ENCODE results near the gene TMEM170B.

TMEM170B gene

DNA sequence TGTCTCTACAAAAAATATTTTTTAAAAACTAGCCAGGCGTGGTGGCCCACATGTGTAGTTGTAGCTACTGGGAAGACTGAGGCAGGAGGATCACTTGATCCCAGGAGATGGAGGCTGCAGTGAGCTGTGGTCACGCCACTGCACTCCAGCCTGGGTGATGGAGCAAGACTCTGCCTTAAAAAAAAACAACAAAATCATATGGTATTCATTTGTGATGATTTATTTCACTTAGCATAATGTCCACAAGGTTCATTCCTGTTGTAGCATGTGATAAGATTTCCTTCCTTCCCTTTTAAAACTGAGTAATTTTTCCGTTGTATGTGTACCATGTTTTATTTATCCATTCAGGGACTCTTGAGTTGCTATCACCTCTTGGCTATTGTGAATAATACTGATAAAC lies 26.2 kb downstream of the TMEM170B start:
- no peak for ATAC-seq
- TF ChIP-seq RARB (CRISPR knock-in tag; IDR thresholded peaks at IDR 0.05) (no peak), ZNF8 (CRISPR knock-in tag; IDR thresholded peaks at IDR 0.05) (no peak), BACH2 (CRISPR knock-in tag; IDR thresholded peaks at IDR 0.05; ENCODE audit: borderline replicate concordance) (no peak), ZNF565 (CRISPR knock-in tag; conservative IDR thresholded peaks at IDR 0.05; ENCODE audit: low read depth) (no peak), TCF4 (CRISPR knock-in tag; IDR thresholded peaks at IDR 0.05; ENCODE audit: borderline replicate concordance) (no peak), ESRRG (CRISPR knock-in tag; IDR thresholded peaks at IDR 0.05) (no peak), ZNF70 (CRISPR knock-in tag; IDR thresholded peaks at IDR 0.05) (no peak), SNAI2 (CRISPR knock-in tag; IDR thresholded peaks at IDR 0.05) (no peak), TOX (CRISPR knock-in tag; IDR thresholded peaks at IDR 0.05; ENCODE audit: borderline replicate concordance) (no peak), ISL1 (CRISPR knock-in tag; IDR thresholded peaks at IDR 0.05) (no peak), CSDC2 (CRISPR knock-in tag; IDR thresholded peaks at IDR 0.05) (no peak), ZFP30 (CRISPR knock-in tag; IDR thresholded peaks at IDR 0.05) (no peak), ARNTL (CRISPR knock-in tag; IDR thresholded peaks at IDR 0.05; ENCODE audit: borderline replicate concordance, low read depth) (no peak), OSR1 (CRISPR knock-in tag; IDR thresholded peaks at IDR 0.05) (no peak), PPARA (CRISPR knock-in tag; IDR thresholded peaks at IDR 0.05; ENCODE audit: borderline replicate concordance) (no peak)
- TF ChIP-seq, protein P1, sequence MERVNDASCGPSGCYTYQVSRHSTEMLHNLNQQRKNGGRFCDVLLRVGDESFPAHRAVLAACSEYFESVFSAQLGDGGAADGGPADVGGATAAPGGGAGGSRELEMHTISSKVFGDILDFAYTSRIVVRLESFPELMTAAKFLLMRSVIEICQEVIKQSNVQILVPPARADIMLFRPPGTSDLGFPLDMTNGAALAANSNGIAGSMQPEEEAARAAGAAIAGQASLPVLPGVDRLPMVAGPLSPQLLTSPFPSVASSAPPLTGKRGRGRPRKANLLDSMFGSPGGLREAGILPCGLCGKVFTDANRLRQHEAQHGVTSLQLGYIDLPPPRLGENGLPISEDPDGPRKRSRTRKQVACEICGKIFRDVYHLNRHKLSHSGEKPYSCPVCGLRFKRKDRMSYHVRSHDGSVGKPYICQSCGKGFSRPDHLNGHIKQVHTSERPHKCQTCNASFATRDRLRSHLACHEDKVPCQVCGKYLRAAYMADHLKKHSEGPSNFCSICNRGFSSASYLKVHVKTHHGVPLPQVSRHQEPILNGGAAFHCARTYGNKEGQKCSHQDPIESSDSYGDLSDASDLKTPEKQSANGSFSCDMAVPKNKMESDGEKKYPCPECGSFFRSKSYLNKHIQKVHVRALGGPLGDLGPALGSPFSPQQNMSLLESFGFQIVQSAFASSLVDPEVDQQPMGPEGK (CRISPR knock-in tag; IDR thresholded peaks at IDR 0.05; ENCODE audit: borderline replicate concordance), result no peak

DNA sequence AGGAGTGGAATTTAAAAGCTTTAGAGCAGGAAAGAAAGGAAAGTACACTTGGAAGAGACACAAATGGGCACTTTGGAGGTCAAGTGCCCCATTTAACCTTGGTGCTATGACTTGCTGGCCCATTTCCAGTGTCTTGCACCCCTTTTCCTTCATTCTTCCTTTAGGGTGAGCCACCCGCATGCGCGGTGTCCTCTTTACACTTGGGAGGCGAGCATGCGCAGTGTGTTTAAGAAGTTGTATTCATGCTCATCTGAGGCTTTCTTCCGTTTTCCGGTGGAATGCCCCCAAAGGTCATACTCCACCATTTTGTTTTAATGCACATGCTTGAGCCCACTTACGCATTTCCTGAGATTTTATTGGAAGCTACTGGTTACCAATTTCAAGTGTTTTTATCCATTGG lies 29.1 kb downstream of the TMEM170B start:
- ATAC-seq, result no peak
- TF ChIP-seq ZFP30 (CRISPR knock-in tag; IDR thresholded peaks at IDR 0.05), result no peak

DNA sequence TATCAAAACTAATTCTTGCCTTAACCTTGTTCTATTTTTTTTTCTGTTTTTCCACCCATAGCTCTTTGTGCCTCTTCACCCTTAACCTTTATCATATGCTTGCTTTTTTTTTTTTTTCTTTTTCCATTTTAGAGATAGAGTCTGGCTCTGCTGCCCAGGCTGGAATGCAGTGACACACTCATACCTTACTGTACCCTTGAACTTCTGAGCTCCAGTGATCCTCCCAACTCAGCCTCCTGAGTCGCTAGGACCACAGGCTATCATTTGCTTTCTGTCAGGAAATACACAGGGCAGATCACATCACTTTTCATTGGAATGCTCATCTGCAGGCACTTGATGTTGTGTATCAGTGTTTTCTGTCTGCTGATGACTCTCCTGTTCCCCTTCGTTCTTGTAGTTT lies 33.5 kb downstream of the TMEM170B start:
- no peak for ATAC-seq
- TF ChIP-seq ZFP3 (CRISPR knock-in tag; IDR thresholded peaks at IDR 0.05), result no peak
- TF ChIP-seq, protein P1 (CRISPR knock-in tag; IDR thresholded peaks at IDR 0.05; ENCODE audit: borderline replicate concordance), result no peak
- no peak for TF ChIP-seq TCF4 (CRISPR knock-in tag; IDR thresholded peaks at IDR 0.05; ENCODE audit: borderline replicate concordance)
- TF ChIP-seq, protein P2, sequence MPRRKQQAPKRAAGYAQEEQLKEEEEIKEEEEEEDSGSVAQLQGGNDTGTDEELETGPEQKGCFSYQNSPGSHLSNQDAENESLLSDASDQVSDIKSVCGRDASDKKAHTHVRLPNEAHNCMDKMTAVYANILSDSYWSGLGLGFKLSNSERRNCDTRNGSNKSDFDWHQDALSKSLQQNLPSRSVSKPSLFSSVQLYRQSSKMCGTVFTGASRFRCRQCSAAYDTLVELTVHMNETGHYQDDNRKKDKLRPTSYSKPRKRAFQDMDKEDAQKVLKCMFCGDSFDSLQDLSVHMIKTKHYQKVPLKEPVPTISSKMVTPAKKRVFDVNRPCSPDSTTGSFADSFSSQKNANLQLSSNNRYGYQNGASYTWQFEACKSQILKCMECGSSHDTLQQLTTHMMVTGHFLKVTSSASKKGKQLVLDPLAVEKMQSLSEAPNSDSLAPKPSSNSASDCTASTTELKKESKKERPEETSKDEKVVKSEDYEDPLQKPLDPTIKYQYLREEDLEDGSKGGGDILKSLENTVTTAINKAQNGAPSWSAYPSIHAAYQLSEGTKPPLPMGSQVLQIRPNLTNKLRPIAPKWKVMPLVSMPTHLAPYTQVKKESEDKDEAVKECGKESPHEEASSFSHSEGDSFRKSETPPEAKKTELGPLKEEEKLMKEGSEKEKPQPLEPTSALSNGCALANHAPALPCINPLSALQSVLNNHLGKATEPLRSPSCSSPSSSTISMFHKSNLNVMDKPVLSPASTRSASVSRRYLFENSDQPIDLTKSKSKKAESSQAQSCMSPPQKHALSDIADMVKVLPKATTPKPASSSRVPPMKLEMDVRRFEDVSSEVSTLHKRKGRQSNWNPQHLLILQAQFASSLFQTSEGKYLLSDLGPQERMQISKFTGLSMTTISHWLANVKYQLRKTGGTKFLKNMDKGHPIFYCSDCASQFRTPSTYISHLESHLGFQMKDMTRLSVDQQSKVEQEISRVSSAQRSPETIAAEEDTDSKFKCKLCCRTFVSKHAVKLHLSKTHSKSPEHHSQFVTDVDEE (CRISPR knock-in tag; IDR thresholded peaks at IDR 0.05), result no peak
- TF ChIP-seq ARNTL (CRISPR knock-in tag; IDR thresholded peaks at IDR 0.05; ENCODE audit: borderline replicate concordance, low read depth), result no peak

DNA sequence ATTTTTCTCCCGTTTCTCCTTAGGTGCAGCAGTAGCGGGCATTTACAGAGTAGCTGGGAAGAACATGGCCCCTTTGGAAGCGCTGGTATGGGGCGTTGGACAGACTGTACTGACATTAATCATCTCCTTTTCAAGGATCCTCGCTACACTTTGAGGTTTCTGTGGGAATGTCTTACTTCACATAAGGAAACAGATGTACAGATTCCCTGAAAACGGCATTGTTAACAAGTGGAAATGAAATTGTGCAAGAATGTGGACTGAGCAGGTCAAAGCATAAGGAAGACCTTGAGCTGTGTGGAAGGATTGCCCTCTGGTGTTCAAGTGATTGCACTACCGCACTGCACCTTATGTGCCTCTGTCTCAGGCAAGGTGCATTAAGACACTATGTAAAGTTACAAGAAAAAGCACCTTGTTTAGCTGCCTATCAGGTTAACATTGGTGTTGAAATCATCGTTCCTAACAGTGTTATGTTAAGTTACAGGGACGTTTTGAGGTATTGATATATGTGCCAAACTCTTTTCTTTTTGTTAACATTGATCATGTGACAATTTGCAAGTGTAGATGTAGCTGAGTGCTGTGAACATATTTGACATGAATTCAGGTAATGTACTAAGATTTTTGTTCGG lies 38.0 kb downstream of the TMEM170B start:
- ATAC-seq, result peak; percentile 100
- TF ChIP-seq ZFP3 (CRISPR knock-in tag; IDR thresholded peaks at IDR 0.05) (no peak), PPARA (CRISPR knock-in tag; IDR thresholded peaks at IDR 0.05; ENCODE audit: borderline replicate concordance) (no peak), ZFP30 (CRISPR knock-in tag; IDR thresholded peaks at IDR 0.05) (no peak), ARNTL (CRISPR knock-in tag; IDR thresholded peaks at IDR 0.05; ENCODE audit: borderline replicate concordance, low read depth) (no peak), BACH2 (CRISPR knock-in tag; IDR thresholded peaks at IDR 0.05; ENCODE audit: borderline replicate concordance) (no peak), CSDC2 (CRISPR knock-in tag; IDR thresholded peaks at IDR 0.05) (no peak), ISL1 (CRISPR knock-in tag; IDR thresholded peaks at IDR 0.05) (no peak), TOX (CRISPR knock-in tag; IDR thresholded peaks at IDR 0.05; ENCODE audit: borderline replicate concordance) (no peak), SNAI2 (CRISPR knock-in tag; IDR thresholded peaks at IDR 0.05) (no peak), TCF4 (CRISPR knock-in tag; IDR thresholded peaks at IDR 0.05; ENCODE audit: borderline replicate concordance) (no peak)
- TF ChIP-seq, protein P3, sequence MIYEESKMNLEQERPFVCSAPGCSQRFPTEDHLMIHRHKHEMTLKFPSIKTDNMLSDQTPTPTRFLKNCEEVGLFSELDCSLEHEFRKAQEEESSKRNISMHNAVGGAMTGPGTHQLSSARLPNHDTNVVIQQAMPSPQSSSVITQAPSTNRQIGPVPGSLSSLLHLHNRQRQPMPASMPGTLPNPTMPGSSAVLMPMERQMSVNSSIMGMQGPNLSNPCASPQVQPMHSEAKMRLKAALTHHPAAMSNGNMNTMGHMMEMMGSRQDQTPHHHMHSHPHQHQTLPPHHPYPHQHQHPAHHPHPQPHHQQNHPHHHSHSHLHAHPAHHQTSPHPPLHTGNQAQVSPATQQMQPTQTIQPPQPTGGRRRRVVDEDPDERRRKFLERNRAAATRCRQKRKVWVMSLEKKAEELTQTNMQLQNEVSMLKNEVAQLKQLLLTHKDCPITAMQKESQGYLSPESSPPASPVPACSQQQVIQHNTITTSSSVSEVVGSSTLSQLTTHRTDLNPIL (CRISPR knock-in tag; IDR thresholded peaks at IDR 0.05; ENCODE audit: low read depth), result no peak
- TF ChIP-seq, protein P4, sequence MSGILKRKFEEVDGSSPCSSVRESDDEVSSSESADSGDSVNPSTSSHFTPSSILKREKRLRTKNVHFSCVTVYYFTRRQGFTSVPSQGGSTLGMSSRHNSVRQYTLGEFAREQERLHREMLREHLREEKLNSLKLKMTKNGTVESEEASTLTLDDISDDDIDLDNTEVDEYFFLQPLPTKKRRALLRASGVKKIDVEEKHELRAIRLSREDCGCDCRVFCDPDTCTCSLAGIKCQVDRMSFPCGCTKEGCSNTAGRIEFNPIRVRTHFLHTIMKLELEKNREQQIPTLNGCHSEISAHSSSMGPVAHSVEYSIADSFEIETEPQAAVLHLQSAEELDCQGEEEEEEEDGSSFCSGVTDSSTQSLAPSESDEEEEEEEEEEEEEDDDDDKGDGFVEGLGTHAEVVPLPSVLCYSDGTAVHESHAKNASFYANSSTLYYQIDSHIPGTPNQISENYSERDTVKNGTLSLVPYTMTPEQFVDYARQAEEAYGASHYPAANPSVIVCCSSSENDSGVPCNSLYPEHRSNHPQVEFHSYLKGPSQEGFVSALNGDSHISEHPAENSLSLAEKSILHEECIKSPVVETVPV (CRISPR knock-in tag; IDR thresholded peaks at IDR 0.05), result no peak
- TF ChIP-seq, protein P2 (CRISPR knock-in tag; IDR thresholded peaks at IDR 0.05), result no peak
